DND-41 (cell line): ENCODE data around the gene NAV3.

Source experiments
- CTCF ChIP-seq: IDR thresholded peaks from 2 replicates; pipeline ENCODE4 v1.5.1; 2012; ENCODE audit warnings: borderline replicate concordance, low read length, moderate library complexity, mild to moderate bottlenecking; ENCODE audit not compliant: poor library complexity, severe bottlenecking; ENCODE audit errors: extremely low read depth
- EZH2 ChIP-seq: IDR thresholded peaks from 3 replicates; pipeline ENCODE4 v1.6.1; 2012; ENCODE audit warnings: borderline replicate concordance, low read depth, mild to moderate bottlenecking, moderate library complexity, low read length, inconsistent platforms; ENCODE audit not compliant: severe bottlenecking

GRCh38 chr12:77845831-77846230 lies 15.1 kb downstream of the NAV3 start:
- TF ChIP-seq CTCF (no peak), EZH2 (no peak)
